ENCODE measurements around the gene RGS7BP. TPM values are rescaled to one million over a fixed set of nuclear protein-coding genes. Genes with fewer than 3 reads are reported as not detected.

RGS7BP gene
- total RNA-seq, 4 donors from 2014 or later = 0.33 to 3.4 (median 2.7) TPM

DNA sequence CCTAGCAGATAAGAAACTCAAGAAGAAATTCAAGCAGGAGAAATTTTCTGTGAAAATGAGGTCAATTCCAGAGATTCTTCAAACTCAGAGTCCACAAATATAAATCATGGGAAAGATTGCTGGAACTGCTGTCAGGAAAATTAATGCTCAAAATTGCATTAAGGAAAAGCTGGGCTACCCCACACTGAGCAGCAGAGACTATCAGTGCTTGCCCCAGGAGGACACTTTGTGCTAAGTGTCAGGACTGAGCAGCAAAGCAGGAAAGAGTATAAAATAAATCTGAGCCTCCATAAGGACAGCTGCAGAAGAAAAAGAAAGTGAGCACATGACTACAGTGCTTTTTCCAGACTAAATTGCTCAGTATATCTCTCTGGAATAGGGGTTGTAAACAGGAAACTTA is 81.6 kb downstream of the RGS7BP start:
- no peaks in the 10 kb centered on the region for H3K36me3 ChIP-seq
- no peaks in the 10 kb centered on the region for H3K27me3 ChIP-seq
- no peak for TF ChIP-seq POLR2A (IDR thresholded peaks at IDR 0.05)
- TF ChIP-seq, protein P1, sequence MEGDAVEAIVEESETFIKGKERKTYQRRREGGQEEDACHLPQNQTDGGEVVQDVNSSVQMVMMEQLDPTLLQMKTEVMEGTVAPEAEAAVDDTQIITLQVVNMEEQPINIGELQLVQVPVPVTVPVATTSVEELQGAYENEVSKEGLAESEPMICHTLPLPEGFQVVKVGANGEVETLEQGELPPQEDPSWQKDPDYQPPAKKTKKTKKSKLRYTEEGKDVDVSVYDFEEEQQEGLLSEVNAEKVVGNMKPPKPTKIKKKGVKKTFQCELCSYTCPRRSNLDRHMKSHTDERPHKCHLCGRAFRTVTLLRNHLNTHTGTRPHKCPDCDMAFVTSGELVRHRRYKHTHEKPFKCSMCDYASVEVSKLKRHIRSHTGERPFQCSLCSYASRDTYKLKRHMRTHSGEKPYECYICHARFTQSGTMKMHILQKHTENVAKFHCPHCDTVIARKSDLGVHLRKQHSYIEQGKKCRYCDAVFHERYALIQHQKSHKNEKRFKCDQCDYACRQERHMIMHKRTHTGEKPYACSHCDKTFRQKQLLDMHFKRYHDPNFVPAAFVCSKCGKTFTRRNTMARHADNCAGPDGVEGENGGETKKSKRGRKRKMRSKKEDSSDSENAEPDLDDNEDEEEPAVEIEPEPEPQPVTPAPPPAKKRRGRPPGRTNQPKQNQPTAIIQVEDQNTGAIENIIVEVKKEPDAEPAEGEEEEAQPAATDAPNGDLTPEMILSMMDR (IDR thresholded peaks at IDR 0.05) = no peak
- intact Hi-C loops (cut with DNase I) = no loop called here
- no peak overlapping the region for H3K27ac ChIP-seq
- no peaks in the 10 kb centered on the region for H3K9me3 ChIP-seq
- no peak for DNase-seq
- H3K4me3 ChIP-seq (replicated peaks in 1 of 3) = no peak overlapping the region
- H3K4me1 ChIP-seq = no peaks in the 10 kb centered on the region

- 44 to 72% methylated on average over 2 of the region's 2 CpGs for WGBS, 2 donors
- H3K27ac ChIP-seq = no peak overlapping the region
- no peak for DNase-seq
- no peaks in the 10 kb centered on the region for H3K27me3 ChIP-seq
- intact Hi-C loops (cut with DNase I) = no loop called here
- no peaks in the 10 kb centered on the region for H3K9me3 ChIP-seq
- TF ChIP-seq, protein P1 (IDR thresholded peaks at IDR 0.05) = no peak
- no peak for TF ChIP-seq POLR2A (IDR thresholded peaks at IDR 0.05)
- no peak overlapping the region for H3K4me3 ChIP-seq (replicated peaks in 1 of 3)
- peaks cover 0 to 5% of the 10 kb centered on the region in 2 donors for H3K4me1 ChIP-seq
- no peaks in the 10 kb centered on the region for H3K36me3 ChIP-seq
Observed at GRCh38 chr5:64592730-64593341, 87.0 kb downstream of the RGS7BP start.

DNA sequence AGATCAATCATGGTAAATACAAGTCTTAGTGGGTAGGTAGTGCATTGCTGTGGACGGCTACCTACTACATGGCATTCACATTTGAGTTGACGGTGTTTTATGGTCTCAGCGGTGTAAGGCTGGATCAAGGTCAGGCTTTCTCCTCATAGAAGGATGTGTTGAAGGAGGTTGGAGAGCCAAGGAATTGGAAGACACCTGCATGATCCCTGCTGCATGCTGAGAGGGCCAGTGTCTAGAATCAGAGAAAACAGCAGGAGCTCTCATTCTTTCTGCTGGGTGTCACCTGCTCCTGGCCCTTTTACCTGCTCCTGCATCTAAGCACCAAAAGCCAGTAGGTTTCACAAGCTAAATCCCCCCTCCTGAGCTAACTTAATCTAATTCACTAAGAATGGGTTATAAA is 88.2 kb downstream of the RGS7BP start:
- Histone ChIP-seq H3K27ac (no peak overlapping the region), H3K4me3 (replicated peaks in 1 of 3) (no peak overlapping the region), H3K36me3 (no peaks in the 10 kb centered on the region), H3K27me3 (no peaks in the 10 kb centered on the region), H3K9me3 (no peaks in the 10 kb centered on the region), H3K4me1 (peaks cover 0 to 5% of the 10 kb centered on the region in 2 donors)
- TF ChIP-seq POLR2A (IDR thresholded peaks at IDR 0.05) = no peak
- TF ChIP-seq, protein P1 (IDR thresholded peaks at IDR 0.05) = no peak
- intact Hi-C loops (cut with DNase I) = no loop called here
- WGBS, 2 donors = 94 to 98% methylated on average over 3 of the region's 3 CpGs
- DNase-seq = no peak

DNA sequence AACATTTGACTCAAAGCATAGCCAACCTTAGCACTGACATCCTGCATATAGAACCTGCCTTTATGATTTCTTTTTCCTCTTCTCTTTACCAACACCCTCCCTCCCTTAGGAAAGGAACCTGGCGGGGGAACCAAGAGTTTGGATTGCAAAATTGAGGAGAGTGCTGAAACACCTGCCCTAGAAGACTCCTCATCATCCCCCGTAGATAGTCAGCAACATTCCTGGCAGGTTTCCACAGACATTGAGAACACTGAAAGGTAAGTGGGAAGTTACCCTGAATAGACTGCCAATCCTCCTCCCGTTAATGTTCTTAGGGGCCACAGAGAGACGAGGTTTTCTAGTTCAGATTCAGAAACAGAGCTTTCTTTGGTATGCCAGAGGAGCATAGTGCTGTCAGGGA is 88.8 kb downstream of the RGS7BP start:
- WGBS, 2 donors = 37 to 46% methylated on average over 4 of the region's 4 CpGs
- DNase-seq = no peak
- TF ChIP-seq, protein P1 (IDR thresholded peaks at IDR 0.05) = no peak
- no peak for TF ChIP-seq POLR2A (IDR thresholded peaks at IDR 0.05)
- peaks cover 0 to 5% of the 10 kb centered on the region in 2 donors for H3K4me1 ChIP-seq
- H3K36me3 ChIP-seq = no peaks in the 10 kb centered on the region
- H3K27me3 ChIP-seq = no peaks in the 10 kb centered on the region
- intact Hi-C loops (cut with DNase I) = no loop called here
- H3K9me3 ChIP-seq = no peaks in the 10 kb centered on the region
- no peak overlapping the region for H3K27ac ChIP-seq
- no peak overlapping the region for H3K4me3 ChIP-seq (replicated peaks in 1 of 3)

DNA sequence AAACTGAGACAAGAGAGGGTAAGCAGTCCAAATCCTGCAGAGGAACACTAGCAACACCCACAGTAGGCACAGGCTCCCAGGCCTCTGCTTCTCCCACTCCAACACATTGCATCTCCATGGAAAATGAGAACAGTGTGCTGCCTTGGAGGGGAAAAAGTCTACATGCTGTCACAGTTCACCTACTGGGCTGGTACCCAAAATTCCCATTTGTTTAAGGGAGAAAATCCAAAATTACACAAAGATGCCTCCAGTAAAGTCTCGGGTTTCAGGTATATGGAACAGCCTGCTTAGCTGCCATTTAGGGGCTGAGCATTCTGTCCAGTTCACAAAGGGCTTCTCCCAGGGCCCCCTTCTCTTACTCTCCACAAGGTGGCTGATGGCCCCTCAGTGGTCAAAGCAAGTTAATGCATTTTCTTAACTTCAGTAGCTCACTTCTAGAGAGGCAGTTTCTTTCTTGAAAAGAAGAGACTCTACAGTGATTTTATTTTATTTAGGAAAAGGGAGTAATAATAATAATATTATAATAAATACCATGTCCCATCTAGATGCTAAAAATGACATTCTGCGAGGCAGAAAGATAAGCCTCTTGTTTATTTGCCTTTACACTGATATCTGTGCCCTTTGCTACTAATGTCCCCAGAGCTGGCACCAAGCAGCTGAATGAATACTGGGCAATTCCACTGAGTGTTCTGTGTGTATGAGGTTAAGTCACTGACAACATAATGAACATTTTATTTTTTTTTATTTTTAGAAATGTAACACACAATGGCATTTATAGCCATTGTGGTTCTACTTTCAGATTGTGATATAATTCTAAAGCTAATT is 89.4 kb downstream of the RGS7BP start:
- Histone ChIP-seq H3K36me3 (no peaks in the 10 kb centered on the region), H3K9me3 (no peaks in the 10 kb centered on the region), H3K4me1 (peaks cover 0 to 5% of the 10 kb centered on the region in 2 donors), H3K27me3 (no peaks in the 10 kb centered on the region), H3K27ac (no peak overlapping the region), H3K4me3 (replicated peaks in 1 of 3) (no peak overlapping the region)
- DNase-seq = no peak
- 60 to 83% methylated on average over 2 of the region's 2 CpGs for WGBS, 2 donors
- no peak for TF ChIP-seq POLR2A (IDR thresholded peaks at IDR 0.05)
- TF ChIP-seq, protein P1 (IDR thresholded peaks at IDR 0.05) = peak in 3 of 6 experiments; percentile 29 to 41 (median 33)
- intact Hi-C loops (cut with DNase I) = no loop called here
